Measurements from ENCODE around the gene ABCB9. TPM values are rescaled to one million over a fixed set of nuclear protein-coding genes. Genes with fewer than 3 reads are reported as not detected.

The ABCB9 gene
- polyA plus RNA-seq, 1 donor from 2014 or later: 19.7 TPM

DNA sequence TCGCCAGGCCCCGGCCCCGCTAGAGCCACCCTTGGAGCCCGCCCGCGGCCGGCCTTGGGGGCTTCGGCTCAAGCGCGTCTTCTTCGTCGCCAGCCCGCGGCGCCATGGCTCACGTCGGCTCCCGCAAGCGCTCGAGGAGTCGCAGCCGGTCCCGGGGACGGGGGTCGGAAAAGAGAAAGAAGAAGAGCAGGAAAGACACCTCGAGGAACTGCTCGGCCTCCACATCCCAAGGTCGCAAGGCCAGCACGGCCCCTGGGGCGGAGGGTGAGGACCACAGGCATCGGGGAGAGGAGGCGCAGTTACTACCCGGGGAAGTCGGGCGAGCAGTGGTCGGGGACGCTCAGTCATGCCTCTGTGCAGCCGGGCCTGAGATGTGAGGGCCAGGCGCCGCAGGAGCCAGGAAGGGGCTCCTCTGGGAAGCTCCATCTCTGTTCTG is 14.8 kb upstream of the ABCB9 start:
- H3K4me3 ChIP-seq (ENCODE audit: low read length): peak overlapping the region; percentile 94
- no peaks in the 10 kb centered on the region for H3F3A ChIP-seq (ENCODE audit: insufficient read depth, low read length, poor library complexity, severe bottlenecking)
- H3K9me2 ChIP-seq (ENCODE audit: insufficient read depth, low read length): no peaks in the 10 kb centered on the region
- H3K9ac ChIP-seq (ENCODE audit: low read length): peak overlapping the region; percentile 76
- H2AFZ ChIP-seq (ENCODE audit: low read depth, low read length): no peak overlapping the region
- H3K27ac ChIP-seq (ENCODE audit: low read length): peak overlapping the region; percentile 44
- no peaks in the 10 kb centered on the region for H3K9me3 ChIP-seq (ENCODE audit: low read length)
- H3K4me2 ChIP-seq (ENCODE audit: low read length): peak overlapping the region; percentile 59
- TF ChIP-seq EZH2 (IDR thresholded peaks at IDR 0.05; ENCODE audit: borderline replicate concordance, insufficient read depth, low read length, poor library complexity, severe bottlenecking): no peak
- TF ChIP-seq, protein P1, sequence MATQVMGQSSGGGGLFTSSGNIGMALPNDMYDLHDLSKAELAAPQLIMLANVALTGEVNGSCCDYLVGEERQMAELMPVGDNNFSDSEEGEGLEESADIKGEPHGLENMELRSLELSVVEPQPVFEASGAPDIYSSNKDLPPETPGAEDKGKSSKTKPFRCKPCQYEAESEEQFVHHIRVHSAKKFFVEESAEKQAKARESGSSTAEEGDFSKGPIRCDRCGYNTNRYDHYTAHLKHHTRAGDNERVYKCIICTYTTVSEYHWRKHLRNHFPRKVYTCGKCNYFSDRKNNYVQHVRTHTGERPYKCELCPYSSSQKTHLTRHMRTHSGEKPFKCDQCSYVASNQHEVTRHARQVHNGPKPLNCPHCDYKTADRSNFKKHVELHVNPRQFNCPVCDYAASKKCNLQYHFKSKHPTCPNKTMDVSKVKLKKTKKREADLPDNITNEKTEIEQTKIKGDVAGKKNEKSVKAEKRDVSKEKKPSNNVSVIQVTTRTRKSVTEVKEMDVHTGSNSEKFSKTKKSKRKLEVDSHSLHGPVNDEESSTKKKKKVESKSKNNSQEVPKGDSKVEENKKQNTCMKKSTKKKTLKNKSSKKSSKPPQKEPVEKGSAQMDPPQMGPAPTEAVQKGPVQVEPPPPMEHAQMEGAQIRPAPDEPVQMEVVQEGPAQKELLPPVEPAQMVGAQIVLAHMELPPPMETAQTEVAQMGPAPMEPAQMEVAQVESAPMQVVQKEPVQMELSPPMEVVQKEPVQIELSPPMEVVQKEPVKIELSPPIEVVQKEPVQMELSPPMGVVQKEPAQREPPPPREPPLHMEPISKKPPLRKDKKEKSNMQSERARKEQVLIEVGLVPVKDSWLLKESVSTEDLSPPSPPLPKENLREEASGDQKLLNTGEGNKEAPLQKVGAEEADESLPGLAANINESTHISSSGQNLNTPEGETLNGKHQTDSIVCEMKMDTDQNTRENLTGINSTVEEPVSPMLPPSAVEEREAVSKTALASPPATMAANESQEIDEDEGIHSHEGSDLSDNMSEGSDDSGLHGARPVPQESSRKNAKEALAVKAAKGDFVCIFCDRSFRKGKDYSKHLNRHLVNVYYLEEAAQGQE (IDR thresholded peaks at IDR 0.05; ENCODE audit: borderline replicate concordance): no peak
- peak; percentile 9 for TF ChIP-seq POLR2AphosphoS5 (IDR thresholded peaks at IDR 0.05)
- no peak for TF ChIP-seq TAF1 (IDR thresholded peaks at IDR 0.05; ENCODE audit: low read depth)
- TF ChIP-seq RAD21 (conservative IDR thresholded peaks at IDR 0.05): peak; percentile 38
- peak; percentile 56 for TF ChIP-seq SMC3 (conservative IDR thresholded peaks at IDR 0.05; ENCODE audit: poor library complexity)
- H3K27me3 ChIP-seq (ENCODE audit: insufficient read depth, low read depth, low read length): no peaks in the 10 kb centered on the region
- H4K20me1 ChIP-seq (ENCODE audit: insufficient read depth): no peaks in the 10 kb centered on the region
- peaks cover 3% of the 10 kb centered on the region for H3K79me2 ChIP-seq (replicated peaks; ENCODE audit: insufficient read depth, low read length)
- H3K36me3 ChIP-seq (ENCODE audit: insufficient read depth, low read length): no peaks in the 10 kb centered on the region

DNA sequence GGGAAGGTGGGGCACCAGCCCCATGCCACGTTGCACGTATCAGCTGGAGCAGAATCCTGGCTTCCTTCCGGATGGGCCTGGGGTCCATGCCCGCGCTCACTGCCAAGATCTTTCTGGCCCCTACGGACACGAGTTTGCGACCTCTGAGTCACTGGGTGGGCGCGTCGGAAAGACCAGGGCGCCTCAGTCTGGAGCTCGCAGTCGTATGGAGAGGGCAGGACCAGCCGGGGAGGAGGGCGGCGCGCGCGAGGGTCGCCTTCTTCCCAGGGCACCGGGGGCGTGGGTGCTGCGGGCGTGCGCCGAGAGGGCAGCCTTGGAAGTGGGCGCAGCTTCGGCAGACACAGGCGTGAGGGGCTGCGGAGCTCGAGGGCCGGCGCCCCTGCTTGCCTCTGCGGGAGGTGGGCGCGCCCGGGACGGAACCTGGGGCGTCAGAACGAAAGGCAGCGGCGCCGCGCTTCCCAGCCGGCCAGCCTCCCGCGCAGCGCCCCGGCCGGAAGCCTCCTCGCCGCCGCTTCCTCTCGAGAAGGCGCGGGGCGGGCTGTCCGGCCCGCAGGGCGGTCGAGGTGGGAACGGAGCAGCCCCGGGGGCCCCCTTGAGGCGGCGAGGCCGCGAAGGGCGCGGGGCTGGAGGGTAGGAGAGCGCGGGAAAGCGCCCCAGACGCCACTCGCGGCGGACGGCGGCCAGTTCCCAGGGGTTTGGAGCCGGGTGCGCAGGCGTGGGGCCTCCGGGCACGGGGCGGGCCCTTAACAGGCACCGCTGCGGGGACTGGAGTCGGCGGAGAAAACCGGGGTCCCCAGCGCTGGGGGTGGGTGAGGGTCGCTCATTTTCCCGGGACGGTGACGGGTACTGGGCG is 14.1 kb upstream of the ABCB9 start, which contains the start of gene ARL6IP4:
ARL6IP4 (plus strand) TSS at position 499 of the 853 bp plus-strand sequence. CDS start 459 bp downstream, outside the sequence.
- Histone ChIP-seq H3K79me2 (replicated peaks; ENCODE audit: insufficient read depth, low read length) (peaks cover 7% of the 10 kb centered on the region), H3K27ac (ENCODE audit: low read length) (peak within 1 kb of the TSS; percentile 44), H3K27me3 (ENCODE audit: insufficient read depth, low read depth, low read length) (no peaks in the 10 kb centered on the region), H3K9ac (ENCODE audit: low read length) (peak within 1 kb of the TSS; percentile 76), H3F3A (ENCODE audit: insufficient read depth, low read length, poor library complexity, severe bottlenecking) (no peaks in the 10 kb centered on the region), H3K9me2 (ENCODE audit: insufficient read depth, low read length) (no peaks in the 10 kb centered on the region), H2AFZ (ENCODE audit: low read depth, low read length) (peak within 1 kb of the TSS; percentile 51), H3K36me3 (ENCODE audit: insufficient read depth, low read length) (no peaks in the 10 kb centered on the region), H4K20me1 (ENCODE audit: insufficient read depth) (no peaks in the 10 kb centered on the region), H3K4me2 (ENCODE audit: low read length) (peak within 1 kb of the TSS; percentile 59), H3K4me3 (ENCODE audit: low read length) (peak within 1 kb of the TSS; percentile 94), H3K9me3 (ENCODE audit: low read length) (no peaks in the 10 kb centered on the region)
- TF ChIP-seq EP300 (conservative IDR thresholded peaks at IDR 0.05; ENCODE audit: poor library complexity, severe bottlenecking) (peak; percentile 43), MXI1 (conservative IDR thresholded peaks at IDR 0.05; ENCODE audit: poor library complexity, severe bottlenecking) (peak; percentile 82), SMC3 (conservative IDR thresholded peaks at IDR 0.05; ENCODE audit: poor library complexity) (peak; percentile 39), TAF1 (IDR thresholded peaks at IDR 0.05; ENCODE audit: low read depth) (no peak), RAD21 (conservative IDR thresholded peaks at IDR 0.05) (peak; percentile 39), POLR2AphosphoS5 (IDR thresholded peaks at IDR 0.05) (peak; percentile 25), EZH2 (IDR thresholded peaks at IDR 0.05; ENCODE audit: borderline replicate concordance, insufficient read depth, low read length, poor library complexity, severe bottlenecking) (no peak)
- TF ChIP-seq, protein P1 (IDR thresholded peaks at IDR 0.05; ENCODE audit: borderline replicate concordance): peak; percentile 17
- TF ChIP-seq, protein P2, sequence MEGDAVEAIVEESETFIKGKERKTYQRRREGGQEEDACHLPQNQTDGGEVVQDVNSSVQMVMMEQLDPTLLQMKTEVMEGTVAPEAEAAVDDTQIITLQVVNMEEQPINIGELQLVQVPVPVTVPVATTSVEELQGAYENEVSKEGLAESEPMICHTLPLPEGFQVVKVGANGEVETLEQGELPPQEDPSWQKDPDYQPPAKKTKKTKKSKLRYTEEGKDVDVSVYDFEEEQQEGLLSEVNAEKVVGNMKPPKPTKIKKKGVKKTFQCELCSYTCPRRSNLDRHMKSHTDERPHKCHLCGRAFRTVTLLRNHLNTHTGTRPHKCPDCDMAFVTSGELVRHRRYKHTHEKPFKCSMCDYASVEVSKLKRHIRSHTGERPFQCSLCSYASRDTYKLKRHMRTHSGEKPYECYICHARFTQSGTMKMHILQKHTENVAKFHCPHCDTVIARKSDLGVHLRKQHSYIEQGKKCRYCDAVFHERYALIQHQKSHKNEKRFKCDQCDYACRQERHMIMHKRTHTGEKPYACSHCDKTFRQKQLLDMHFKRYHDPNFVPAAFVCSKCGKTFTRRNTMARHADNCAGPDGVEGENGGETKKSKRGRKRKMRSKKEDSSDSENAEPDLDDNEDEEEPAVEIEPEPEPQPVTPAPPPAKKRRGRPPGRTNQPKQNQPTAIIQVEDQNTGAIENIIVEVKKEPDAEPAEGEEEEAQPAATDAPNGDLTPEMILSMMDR (IDR thresholded peaks at IDR 0.05; ENCODE audit: poor library complexity, severe bottlenecking): peak; percentile 28
